ENCODE data around the gene EBF4.
A peak's percentile ranks its signal among the peaks of the same experiment; 100 is the strongest.

EBF4 gene

DNA sequence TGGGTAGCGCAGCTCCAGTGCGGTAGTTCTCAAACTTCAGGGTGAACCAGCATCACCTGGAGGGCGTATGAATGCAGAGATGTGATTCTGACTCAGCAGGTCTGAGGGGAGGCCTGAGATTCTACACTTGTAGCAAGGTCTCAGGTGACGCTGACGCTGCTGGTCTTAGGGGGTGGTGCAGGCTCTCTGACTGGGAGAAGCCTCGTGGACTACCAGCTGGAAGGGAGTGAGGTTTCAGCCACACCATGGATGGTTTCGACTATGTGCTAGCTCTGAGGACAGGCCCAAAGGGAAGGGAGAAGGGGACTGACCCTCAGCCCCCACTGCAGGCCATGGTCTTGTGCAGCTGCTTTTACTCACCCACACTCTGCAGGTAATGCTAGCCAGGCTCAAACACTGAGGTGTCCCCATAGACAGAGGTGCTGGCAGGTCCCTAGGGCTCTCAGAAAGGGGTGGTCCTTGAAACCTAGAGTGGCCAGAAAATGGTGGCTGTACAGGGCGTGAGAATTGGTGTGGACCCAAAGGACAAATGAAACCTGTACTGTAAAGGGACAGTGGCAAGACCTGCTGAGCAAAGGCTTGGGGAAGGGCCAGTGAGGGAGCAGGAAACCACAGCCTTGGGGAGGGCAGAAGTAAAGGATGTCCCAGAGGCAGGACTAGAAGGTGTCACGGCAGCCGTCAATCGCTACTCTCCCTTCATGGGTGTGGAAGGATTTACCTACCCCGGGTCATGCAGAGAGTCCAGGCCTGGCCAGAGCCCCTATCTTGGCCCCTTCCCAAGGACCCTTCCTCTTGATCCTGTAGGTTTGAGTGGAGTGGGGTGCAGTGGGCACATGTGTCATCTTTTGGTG lies 52.7 kb downstream of the EBF4 start:
- DNase-seq = no peak

DNA sequence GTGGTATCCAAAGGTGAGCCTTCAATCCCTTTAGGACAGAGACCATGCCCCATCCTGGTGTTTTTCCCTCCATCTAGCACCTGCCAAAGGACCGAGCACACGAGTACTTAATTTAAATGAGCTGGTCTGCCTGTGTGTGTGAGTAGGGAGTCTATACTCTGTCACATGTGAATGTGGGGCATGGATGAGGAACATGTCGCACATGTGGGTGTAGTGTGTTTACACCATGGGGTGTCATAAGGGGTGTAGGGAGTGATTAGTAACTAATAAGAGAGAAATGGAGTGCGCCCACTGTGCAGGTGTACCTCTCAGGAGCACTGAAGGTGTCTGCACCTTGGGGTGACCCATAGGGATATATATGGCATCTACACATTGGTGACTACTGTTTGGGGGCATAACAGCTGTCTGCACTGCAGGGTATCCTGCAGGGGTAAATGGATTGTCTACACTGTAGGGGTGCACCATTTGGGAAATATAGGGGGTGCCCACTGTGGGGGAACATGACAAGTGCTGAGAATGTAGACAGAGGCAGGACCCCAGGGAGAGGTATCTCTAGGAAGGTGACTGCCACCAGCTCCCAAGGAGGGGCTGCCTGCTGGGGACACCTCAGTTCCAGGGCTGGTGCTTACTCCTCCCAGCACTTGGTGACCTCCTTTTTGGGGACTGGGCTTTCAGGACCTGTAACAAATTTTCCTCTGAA lies 53.5 kb downstream of the EBF4 start:
- no peak for DNase-seq

DNA sequence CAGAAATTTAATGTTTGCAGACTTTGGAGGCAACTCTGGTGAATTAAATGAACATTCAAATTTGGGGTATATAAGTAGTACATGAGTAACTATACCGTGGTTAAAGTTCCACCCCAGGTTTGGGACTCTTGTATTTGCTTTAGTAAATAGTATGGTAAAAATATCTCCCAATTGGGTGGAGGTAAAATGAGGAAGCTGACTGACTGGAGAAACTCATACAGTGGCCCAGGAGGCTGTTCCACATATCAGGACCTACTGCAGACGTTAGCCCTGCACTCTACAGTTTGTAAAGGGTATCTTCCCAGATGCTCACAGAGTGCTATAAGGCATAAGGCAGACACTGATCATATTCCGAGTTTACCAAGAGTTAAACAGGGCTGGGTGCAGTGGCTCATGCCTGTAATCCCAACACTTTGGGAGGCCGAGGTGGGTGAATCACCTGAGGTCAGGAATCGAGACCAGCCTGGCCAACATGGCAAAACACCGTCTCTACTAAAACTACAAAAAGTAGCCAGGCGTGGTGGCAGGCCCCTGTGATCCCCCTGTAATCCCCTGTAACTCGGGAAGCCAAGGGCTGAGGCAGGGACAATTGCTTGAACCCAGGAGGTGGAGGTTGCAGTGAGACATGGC lies 54.2 kb downstream of the EBF4 start:
- no peak for DNase-seq

DNA sequence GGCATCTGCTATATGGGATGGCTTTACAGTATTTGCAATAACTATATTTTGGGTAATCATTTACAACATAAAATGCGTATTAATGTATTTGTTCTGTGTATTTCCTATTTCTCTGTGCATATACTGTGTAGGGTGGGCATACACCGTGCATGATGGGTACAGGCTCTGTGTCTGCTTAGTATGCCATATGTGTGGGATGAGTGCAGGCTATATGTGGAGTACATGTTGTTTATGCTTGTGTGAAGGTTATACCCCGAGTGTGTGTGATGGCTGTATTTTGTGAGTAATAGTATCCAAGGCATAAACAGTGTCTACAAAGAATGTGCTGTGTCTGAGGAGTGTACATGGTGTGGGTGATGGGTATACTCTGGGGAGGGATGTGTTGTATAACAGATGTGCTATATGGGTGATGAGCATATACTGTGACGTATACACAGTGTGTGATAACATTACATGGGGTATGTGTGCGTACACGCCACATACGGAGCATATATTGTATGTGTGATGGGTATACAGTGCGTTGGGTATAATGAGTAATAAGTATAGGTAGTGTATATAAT lies 55.2 kb downstream of the EBF4 start:
- no peak for DNase-seq

DNA sequence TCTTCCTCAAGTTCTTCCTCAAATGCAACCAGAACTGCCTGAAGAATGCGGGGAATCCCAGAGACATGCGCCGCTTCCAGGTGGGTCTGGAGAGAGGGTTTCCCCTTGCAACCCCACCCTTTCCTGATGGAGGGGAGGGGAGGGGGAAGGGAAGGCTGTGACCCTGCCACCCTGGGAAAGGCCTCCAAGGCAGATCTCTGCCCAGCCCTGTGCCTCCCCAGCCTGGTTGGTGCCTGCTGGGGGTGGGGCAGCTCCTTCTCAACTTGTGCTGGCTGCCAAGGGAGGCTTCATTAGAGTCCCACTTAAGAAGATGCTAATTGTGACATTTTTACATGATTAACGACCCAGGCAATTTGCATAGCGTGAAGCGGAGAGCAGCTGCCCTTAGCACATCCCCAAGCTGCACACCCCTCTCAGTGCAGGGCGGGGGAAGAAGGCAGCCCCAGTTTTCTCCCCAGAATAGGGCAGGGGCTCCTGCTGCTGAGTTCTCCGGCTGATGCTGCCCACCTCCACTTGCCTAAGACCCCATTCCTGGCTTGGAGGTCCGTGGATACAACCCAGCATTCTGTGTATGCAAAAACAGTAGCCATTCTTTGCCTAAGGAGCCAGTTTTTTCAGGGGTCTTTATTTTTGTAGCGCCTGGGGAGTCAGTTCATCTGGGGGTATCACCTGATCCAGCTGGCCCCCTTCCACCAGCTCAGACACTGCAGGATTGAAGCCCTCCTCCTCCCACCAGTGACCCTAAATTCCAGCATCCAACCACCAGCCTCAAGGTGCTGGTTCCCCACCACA lies 56.2 kb downstream of the EBF4 start:
- no peak for DNase-seq

DNA sequence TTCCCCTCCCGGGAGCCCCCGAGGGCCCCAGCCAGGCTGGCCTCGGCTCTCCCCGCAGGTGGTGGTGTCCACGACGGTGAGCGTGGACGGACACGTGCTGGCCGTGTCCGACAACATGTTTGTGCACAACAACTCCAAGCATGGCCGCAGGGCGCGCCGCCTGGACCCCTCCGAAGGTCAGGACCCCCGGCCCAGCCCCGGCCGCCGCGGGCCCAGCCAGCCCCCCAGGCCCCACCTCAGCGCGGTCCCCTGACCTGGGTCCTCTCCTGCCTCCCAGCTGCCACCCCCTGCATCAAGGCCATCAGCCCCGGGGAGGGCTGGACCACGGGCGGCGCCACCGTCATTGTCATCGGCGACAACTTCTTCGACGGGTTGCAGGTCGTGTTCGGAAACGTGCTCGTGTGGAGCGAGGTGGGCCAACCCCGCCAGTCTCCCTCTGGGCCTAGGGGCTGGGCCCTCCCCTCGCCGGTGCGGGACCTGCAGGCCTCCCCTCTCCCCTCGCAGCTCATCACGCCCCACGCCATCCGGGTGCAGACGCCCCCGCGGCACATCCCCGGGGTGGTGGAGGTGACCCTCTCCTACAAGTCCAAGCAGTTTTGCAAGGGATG lies 56.9 kb downstream of the EBF4 start:
- DNase-seq = no peak

DNA sequence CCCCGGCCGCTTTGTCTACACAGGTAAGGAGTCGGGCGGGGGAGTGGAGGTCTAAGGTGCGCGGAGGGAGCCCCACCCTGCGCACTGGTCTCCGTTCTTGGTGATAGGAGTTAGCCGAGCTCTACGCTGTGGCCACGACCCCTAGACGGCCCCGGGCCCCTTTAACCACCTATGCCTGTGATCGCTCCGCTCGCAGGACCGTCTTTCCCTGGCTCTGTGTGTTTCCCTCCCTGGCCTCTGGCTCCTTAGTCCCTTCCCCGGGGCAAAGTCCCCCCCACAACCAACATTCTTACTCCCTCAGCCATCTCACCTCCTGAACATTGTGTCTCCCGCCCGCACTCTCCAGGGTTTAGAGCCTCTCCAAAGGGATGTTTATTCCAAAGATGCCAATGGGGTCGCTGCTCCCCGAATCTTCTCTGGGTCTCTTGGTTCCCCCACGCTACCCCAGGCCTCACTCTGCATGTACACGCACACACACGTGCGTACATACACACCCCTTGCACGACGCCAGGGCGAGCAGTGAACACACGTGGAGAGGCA lies 57.4 kb downstream of the EBF4 start:
- DNase-seq = no peak

DNA sequence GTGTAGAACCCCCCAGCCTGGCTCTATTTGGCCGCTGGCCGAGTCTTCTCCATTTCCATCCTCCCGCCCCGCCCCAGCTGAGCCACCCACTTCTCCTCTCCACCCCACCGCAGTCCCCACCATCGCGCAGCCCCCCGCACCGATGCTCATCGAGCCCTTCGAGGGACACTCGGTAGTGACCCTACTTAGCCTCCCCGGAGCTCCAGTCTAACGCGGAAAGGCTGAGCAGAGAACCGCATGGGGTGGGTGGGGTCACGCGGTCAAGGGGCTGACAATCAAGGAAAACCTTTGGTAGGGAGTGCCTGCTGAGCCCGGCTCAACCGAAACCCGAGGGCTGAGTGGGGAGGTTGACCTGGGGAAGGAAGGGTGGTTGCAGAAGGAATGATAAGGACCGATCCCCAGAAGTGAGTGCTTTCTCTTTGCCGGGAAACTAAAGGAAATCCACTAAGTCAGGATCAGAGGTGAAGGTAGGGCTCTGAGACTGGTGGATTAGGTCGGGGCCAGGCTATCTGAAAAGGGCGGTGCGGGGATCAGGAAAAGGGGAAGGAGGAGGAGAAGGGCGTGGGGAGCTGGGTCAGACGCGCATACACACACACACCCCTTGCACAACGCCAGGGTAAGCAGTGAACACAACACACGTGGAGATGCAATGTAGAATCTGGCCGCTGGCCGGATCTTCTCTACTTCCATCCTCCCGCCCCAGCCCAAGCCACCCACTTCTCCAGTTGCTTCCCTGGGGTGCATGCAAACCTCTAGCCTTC lies 58.1 kb downstream of the EBF4 start:
- DNase-seq = no peak

DNA sequence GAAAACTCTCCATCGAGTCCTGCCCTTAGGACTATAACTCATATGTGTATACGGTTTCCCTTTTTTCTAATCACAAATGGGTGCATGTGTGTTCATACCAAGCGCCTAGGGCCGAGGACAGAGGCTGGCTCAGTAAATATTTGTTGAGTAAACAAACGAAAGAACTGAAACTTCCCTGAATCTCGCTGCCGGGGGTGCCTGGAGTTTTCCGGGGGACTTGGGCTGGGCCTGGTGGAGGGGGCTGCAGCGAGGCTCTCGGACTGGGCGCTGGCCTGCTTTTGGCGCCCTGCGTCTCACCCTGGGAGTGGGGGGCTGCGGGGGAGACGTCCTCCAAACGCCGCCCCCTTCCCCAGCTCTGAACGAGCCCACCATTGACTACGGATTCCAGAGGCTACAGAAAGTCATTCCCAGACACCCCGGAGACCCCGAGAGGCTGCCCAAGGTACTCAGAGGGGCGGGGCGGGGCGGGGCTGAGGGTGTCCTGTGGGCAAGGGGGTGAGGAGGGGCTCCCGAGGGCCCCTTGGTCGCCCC lies 58.8 kb downstream of the EBF4 start:
- DNase-seq = no peak

DNA sequence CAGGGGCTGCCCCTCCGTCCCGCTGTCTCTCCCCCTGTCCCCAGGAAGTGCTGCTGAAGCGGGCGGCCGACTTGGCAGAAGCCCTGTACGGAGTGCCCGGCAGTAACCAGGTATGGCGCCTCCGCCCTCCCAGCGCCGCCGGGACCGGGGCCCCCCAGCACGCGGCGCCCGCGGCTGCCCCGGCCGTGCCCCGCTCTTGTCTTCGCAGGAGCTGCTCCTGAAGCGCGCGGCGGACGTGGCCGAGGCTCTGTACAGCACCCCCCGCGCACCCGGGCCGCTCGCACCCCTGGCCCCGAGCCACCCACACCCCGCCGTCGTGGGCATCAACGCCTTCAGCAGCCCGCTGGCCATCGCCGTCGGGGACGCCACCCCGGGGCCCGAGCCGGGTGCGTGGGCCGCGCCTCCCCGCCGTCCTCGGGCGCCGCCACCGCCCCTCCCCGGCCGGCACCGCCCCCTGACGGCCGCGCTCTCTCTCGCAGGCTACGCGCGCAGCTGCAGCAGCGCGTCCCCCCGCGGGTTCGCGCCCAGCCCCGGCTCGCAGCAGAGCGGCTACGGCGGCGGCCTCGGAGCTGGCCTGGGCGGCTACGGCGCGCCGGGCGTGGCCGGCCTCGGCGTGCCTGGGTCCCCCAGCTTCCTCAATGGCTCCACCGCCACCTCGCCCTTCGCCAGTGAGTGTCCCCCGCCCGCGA lies 59.4 kb downstream of the EBF4 start:
- no peak for DNase-seq

DNA sequence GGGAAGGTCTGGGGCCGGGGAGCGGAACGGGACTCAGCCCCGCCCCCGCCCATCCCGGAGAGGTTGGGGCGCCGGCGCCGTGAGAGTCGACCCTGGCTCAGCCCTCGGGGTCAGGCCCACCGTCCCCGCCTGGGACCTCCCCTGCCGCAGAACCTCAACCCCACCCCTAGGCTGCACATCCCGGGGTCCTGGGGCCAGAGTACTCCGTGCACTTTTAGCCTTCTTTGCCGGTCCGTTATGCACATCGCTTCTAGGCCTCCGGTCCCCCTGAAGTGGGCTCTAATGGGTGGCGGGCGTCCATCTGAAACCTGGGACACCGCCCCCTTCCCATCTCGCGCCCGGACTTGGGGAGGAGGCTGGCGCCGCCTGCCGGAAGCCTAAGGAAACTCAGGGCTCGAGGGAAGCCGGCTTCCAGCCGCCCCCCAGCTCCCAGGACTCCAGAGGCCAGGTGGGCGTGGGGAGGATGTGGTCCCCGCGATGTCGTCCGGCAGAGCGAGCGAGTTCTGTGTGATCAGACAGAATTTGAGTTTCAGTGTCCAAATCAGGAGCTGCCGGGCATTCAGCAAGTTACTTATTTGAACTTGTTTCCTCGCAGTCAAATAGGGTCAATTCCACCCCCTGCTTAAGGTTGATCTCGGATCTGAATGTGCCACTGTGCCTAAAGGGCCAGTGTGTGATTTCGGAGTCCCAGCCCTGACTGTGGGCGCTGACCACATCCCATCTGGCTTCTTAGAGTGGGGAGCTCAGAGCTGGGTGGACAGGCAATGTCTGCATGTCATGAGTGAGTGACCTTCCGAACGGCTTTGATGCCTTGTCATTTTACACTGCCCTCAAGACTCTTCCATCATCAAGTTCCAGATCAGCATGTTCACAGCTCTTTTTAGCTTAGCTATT lies 60.2 kb downstream of the EBF4 start:
- DNase-seq = peak; percentile 33

DNA sequence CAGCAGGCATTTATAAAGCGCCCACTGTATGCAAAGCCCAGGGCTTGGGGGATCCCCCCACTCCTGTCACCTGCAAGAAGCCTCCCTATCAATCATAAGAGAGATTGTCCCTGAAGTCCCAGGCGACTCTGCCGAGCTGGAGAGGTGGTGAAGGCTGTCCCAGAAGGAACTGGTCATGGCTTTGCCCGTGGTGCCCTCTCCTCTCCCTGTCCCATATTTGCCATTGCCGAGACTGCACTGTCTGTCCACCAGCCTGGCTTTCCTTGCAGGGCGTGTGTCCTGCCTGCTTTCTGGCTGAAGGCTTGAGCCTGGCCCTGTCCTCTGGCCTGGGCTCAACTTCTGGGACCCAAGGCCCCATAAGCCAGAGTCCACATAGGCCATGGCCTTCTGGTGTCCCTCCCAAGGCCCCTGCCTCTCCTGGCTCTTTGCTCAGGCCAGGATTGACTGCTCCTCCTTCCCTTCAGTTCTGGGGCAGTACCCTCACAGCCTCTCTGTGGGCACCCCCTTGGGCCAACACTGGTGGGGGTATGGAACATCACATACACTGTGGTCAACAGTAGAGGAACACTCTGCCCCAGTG lies 61.0 kb downstream of the EBF4 start:
- no peak for DNase-seq

DNA sequence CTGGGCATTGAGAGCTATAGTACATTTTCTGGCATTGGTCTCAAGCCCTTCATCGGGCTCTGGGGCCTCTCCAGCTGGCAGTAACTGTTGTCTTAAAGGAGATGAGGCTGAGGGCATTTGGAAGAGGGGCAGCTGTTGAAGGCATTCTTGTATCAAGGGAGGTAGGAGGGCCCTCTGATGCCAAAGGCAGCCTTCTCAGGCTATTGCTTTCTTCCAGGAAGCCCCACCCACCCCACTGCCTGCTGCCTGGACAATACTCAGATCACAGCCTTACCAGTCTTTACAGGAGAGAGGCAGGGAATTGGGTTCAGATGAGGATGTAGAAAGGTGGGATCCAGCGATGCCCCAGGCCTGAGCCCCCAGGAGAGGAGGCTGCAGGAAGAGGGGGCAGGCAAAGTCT lies 61.8 kb downstream of the EBF4 start:
- DNase-seq = no peak

DNA sequence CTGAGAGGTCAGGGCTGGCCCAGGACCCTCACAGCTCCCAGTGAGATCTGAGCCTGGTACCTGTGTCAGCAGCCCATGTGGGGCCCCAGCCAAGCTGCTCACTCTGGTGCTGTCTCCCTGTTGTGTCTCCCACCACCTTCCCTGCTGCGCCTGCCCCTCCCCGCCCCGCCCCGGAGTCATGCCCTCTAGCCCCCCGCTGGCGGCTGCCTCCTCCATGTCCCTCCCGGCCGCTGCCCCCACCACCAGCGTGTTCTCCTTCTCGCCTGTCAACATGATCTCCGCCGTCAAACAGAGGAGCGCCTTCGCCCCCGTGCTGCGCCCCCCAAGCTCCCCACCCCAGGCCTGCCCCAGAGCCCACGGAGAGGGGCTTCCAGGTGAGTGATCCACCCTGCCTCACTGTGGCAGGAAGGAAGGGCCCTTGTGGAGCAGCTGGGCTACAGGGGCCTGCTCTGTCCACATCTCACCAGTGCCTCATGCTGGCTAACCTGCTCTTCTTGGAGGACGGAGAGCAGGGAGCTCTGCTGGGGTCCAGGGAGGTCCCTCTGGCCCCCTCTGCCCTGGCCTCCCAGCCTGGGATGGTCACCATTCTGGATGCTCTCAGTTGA lies 63.0 kb downstream of the EBF4 start:
- no peak for DNase-seq

DNA sequence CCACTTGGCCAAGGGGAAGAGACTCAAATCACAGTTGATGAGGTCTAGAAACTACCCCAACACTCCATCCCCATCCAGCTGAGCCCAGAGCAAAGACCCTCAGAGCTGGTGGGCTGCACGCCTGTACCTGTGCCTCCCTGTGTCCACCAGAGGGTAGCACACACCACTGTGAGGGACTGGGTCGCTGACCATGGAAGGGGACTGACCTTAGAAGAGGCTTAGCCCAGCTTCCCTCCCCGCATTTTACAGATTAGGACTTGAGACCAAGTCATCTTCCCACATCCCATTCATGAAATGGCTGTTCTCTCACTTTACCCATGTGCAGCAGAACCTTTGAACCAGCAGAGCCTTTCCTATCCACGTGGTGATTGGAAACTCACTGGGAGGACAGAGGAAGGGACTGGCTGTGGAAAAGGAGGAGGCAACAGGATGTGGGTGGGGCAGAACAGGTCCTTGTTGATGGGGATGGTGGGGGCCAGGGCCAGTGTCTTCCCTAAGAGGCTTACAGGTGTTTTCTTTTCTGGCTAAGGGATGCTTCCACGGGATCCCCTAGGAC lies 63.6 kb downstream of the EBF4 start:
- no peak for DNase-seq

DNA sequence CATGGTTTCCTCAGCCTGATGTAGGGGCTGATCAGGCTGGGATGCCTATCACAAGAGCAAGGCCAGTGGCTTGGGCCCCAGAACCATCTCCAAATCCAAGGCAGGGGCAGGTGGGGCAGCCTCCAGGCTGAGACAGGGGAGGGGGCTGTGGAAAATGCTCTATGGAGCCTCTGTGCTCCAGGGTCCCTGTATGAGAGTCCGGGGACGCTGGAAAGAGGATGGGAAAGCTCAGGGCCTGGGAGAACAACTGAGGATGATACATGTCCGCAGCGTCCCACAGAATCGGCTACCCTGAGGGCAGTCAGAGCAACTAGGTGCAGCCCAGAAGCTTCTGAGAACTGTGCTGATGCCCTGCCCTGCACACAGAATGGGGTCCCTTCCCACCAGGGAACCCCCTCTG lies 64.4 kb downstream of the EBF4 start:
- DNase-seq = no peak

DNA sequence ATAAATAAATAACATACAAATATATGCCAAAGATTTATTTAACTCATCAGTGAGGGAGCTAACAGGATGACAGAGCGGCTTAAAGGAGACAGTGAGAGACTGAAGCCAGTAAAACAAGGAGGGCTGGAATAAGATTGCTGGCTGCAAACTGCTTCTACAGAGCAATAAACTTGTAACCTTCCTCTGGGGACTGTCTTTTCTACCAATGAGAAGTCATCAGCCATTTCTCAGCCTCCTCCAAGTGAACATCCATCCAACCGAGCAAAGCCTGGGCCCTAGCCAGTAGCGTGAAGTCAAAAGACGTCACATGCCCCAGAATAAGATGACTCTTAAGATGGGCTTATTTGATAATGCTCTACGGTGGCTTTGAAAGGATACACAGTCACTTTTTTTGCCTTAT lies 65.4 kb downstream of the EBF4 start:
- DNase-seq = no peak

DNA sequence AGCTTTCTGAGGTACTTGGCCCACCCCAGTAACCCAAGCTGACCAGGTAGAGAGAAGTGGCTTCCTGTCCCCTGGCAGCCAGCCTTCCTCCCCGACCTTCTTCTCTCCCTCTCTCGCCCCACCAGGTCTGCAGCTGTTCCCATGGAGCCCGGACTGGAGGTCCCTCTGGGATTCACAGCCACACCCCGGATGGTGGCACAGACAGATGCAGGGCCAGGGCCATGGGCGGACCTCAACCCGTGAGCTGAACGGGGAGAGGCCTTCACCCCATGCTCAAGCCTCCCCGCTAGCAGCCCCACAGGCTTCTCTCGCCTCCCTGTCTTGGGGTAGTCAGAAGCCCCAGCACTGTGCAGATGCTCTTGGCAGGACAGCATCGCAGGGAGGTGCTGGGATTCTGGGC lies 66.6 kb downstream of the EBF4 start:
- DNase-seq = no peak

Measured in DMS79 (cell line).